CD14-positive monocyte (primary cell): ENCODE results near the gene ZNF275. TPM values are rescaled to one million over a fixed set of nuclear protein-coding genes. Genes with fewer than 3 reads are reported as not detected.

Source experiments
- DNase-seq, 3 donors: peaks; one replicate each; pipeline ENCODE4 v3.0.0-alpha.2; 2011 to 2022
- H2AFZ ChIP-seq: 2 replicates; pipeline ENCODE4 v1.6.0; 2012; ENCODE audit warnings: mild to moderate bottlenecking, low read depth, low read length, inconsistent platforms; ENCODE audit not compliant: insufficient read depth, poor library complexity, severe bottlenecking
- H3K27ac ChIP-seq, 2 donors: 1 replicate in 1 of 2; 2 replicates in 1 of 2; pipeline ENCODE4 v1.5.1; 2012 to 2013; ENCODE audit warnings: low read length in 2 of 2, control low read depth in 1 of 2, inconsistent platforms in 1 of 2, low read depth in 1 of 2, mild to moderate bottlenecking in 1 of 2
- H3K27me3 ChIP-seq, 2 donors: one replicate each; pipeline versions ENCODE4 v1.6.0 to v1.6.1; 2011 to 2013; ENCODE audit warnings: low read length in 2 of 2; ENCODE audit not compliant: control insufficient read depth in 2 of 2, insufficient read depth in 2 of 2
- H3K36me3 ChIP-seq, 2 donors: replicated peaks in 1 of 2; 1 replicate in 1 of 2; 2 replicates in 1 of 2; pipeline versions ENCODE4 v1.5.1 to v1.6.1; 2012 to 2013; ENCODE audit warnings: low read length in 2 of 2, control low read depth in 1 of 2, inconsistent platforms in 1 of 2, mild to moderate bottlenecking in 1 of 2; ENCODE audit not compliant: insufficient read depth in 2 of 2, control insufficient read depth in 1 of 2
- H3K4me1 ChIP-seq, 2 donors: 1 replicate in 1 of 2; 2 replicates in 1 of 2; pipeline versions ENCODE4 v1.5.1 to v1.6.1; 2012 to 2013; ENCODE audit warnings: low read length in 2 of 2, control low read depth in 1 of 2, inconsistent platforms in 1 of 2, mild to moderate bottlenecking in 1 of 2, moderate library complexity in 1 of 2; ENCODE audit not compliant: insufficient read depth in 2 of 2, control insufficient read depth in 1 of 2
- H3K4me2 ChIP-seq: replicated peaks from 2 replicates; pipeline ENCODE3; 2012; ENCODE audit warnings: low read length, moderate library complexity, mild to moderate bottlenecking; ENCODE audit not compliant: poor library complexity, severe bottlenecking; ENCODE audit errors: extremely low read depth
- H3K4me3 ChIP-seq, 3 experiments: fragments of 200-600 bp in 1 of 3; sonication (generic) in 1 of 3; replicated peaks in 1 of 3; 1 replicate in 2 of 3; 2 replicates in 1 of 3; pipeline ENCODE4 v1.5.1; 2011 to 2013; ENCODE audit warnings: low read length in 3 of 3, mild to moderate bottlenecking in 3 of 3, control low read depth in 2 of 3, low read depth in 2 of 3, inconsistent platforms in 1 of 3, moderate library complexity in 1 of 3
- H3K79me2 ChIP-seq: 2 replicates; pipeline ENCODE4 v1.6.0; 2012; ENCODE audit warnings: mild to moderate bottlenecking, control low read depth, inconsistent platforms, low read length, moderate library complexity; ENCODE audit not compliant: insufficient read depth
- H3K9ac ChIP-seq: 2 replicates; pipeline ENCODE4 v1.6.0; 2017; ENCODE audit warnings: low read length, mild to moderate bottlenecking; ENCODE audit not compliant: insufficient read depth, poor library complexity, severe bottlenecking
- H3K9me3 ChIP-seq, 2 donors: replicated peaks in 1 of 2; 1 replicate in 1 of 2; 2 replicates in 1 of 2; pipeline versions ENCODE4 v1.5.1 to v1.6.1; 2012 to 2013; ENCODE audit warnings: low read length in 2 of 2, control low read depth in 1 of 2; ENCODE audit not compliant: control insufficient read depth in 1 of 2, insufficient read depth in 1 of 2
- H4K20me1 ChIP-seq: 2 replicates; pipeline ENCODE4 v1.6.0; 2012; ENCODE audit warnings: mild to moderate bottlenecking, low read length, control low read depth, moderate library complexity; ENCODE audit not compliant: insufficient read depth
- H3K27ac Mint-ChIP-seq, 7 donors: one replicate each; pipeline ENCODE4 v1.8.0; 2020; ENCODE audit warnings: mild to moderate bottlenecking in 7 of 7, mixed read lengths in 7 of 7, moderate library complexity in 6 of 7, inconsistent platforms in 2 of 7
- H3K27me3 Mint-ChIP-seq, 3 donors: one replicate each; pipeline ENCODE4 v1.8.0; 2021 to 2022; ENCODE audit warnings: low read depth in 3 of 3, mild to moderate bottlenecking in 3 of 3, mixed read lengths in 3 of 3, moderate library complexity in 3 of 3, inconsistent platforms in 1 of 3
- H3K36me3 Mint-ChIP-seq, 2 donors: one replicate each; pipeline ENCODE4 v1.8.0; 2020; ENCODE audit warnings: mixed read lengths in 2 of 2, inconsistent platforms in 1 of 2, mild to moderate bottlenecking in 1 of 2
- H3K4me1 Mint-ChIP-seq: one replicate; pipeline ENCODE4 v1.8.0; 2020; ENCODE audit warnings: mild to moderate bottlenecking, mixed read lengths
- H3K4me3 Mint-ChIP-seq, 2 donors: one replicate each; pipeline ENCODE4 v1.8.0; 2020; ENCODE audit warnings: mild to moderate bottlenecking in 2 of 2, mixed read lengths in 2 of 2, moderate library complexity in 1 of 2
- H3K9me3 Mint-ChIP-seq, 7 donors: one replicate each; pipeline ENCODE4 v1.8.0; 2020 to 2022; ENCODE audit warnings: mixed read lengths in 7 of 7, mild to moderate bottlenecking in 6 of 7, moderate library complexity in 6 of 7, inconsistent platforms in 2 of 7
- WGBS: methylation state at CpG from one replicate; pipeline ENCODE4 v1.1.5; 2013; ENCODE audit warnings: missing lambda C conversion rate; ENCODE audit not compliant: insufficient coverage; 5-methylcytosine and 5-hydroxymethylcytosine counted together
- intact Hi-C, 2 donors: fragments of 100-400 bp; cut with micrococcal nuclease; formaldehyde crosslinking; loops; one replicate each; pipeline versions ENCODE4 v1.15.0 to v1.15.1; 2023
- polyA plus RNA-seq, 3 donors: library from polyadenylated mRNA; depleted of rRNA in 1 of 3; unstranded in 2 of 3; stranded (reverse) in 1 of 3; fragments of 300-500 nt in 2 of 3; fragments of >200 nt in 1 of 3; fragmentation: Illumina TruSeq in 2 of 3; gene quantifications; 1 replicate in 2 of 3; 2 replicates in 1 of 3; pipeline ENCODE4 v1.2.3, GENCODE V29; 2012 to 2021
- TF ChIP-seq, protein P1 (sequence below): fragments of 200-600 bp; IDR thresholded peaks from one replicate; pipeline ENCODE4 v1.8.0; 2022; ENCODE audit warnings: antibody characterized with exemption, mild to moderate bottlenecking

ZNF275 gene
- polyA plus RNA-seq, 3 donors: 1.0 to 4.7 (median 2.1) TPM

GRCh38 chrX:153379971-153380581 is 46.1 kb downstream of the ZNF275 start:
- no peaks in the 10 kb centered on the region for H4K20me1 ChIP-seq
- no peak overlapping the region for H3K4me3 ChIP-seq
- no peaks in the 10 kb centered on the region for H3K9me3 Mint-ChIP-seq
- no peak overlapping the region for H3K4me3 Mint-ChIP-seq
- no peaks in the 10 kb centered on the region for H3K36me3 ChIP-seq
- peaks cover 0 to 4% (median 1%) of the 10 kb centered on the region in 3 donors for H3K27me3 Mint-ChIP-seq
- H3K36me3 Mint-ChIP-seq: no peaks in the 10 kb centered on the region
- H3K9me3 ChIP-seq: peaks cover 0 to 13% of the 10 kb centered on the region in 2 donors
- H3K79me2 ChIP-seq: no peaks in the 10 kb centered on the region
- no peak overlapping the region for H3K9ac ChIP-seq
- no peak for DNase-seq
- intact Hi-C loops: no loop called here
- H3K4me1 Mint-ChIP-seq: no peaks in the 10 kb centered on the region
- H3K4me1 ChIP-seq: no peaks in the 10 kb centered on the region
- no peak overlapping the region for H2AFZ ChIP-seq
- no peak overlapping the region for H3K27ac ChIP-seq
- no peak overlapping the region for H3K4me2 ChIP-seq
- TF ChIP-seq, protein P1, sequence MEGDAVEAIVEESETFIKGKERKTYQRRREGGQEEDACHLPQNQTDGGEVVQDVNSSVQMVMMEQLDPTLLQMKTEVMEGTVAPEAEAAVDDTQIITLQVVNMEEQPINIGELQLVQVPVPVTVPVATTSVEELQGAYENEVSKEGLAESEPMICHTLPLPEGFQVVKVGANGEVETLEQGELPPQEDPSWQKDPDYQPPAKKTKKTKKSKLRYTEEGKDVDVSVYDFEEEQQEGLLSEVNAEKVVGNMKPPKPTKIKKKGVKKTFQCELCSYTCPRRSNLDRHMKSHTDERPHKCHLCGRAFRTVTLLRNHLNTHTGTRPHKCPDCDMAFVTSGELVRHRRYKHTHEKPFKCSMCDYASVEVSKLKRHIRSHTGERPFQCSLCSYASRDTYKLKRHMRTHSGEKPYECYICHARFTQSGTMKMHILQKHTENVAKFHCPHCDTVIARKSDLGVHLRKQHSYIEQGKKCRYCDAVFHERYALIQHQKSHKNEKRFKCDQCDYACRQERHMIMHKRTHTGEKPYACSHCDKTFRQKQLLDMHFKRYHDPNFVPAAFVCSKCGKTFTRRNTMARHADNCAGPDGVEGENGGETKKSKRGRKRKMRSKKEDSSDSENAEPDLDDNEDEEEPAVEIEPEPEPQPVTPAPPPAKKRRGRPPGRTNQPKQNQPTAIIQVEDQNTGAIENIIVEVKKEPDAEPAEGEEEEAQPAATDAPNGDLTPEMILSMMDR: no peak
- peak overlapping the region in 3 of 7 donors; percentile 16 to 41 (median 20) for H3K27ac Mint-ChIP-seq
- no peaks in the 10 kb centered on the region for H3K27me3 ChIP-seq
- WGBS: no CpG with 5 or more reads among the region's 13 CpGs

- Histone ChIP-seq H3K27me3 (no peaks in the 10 kb centered on the region), H3K9me3 (peaks cover 0 to 13% of the 10 kb centered on the region in 2 donors), H3K79me2 (no peaks in the 10 kb centered on the region), H3K4me2 (no peak overlapping the region), H3K36me3 (no peaks in the 10 kb centered on the region), H3K4me1 (no peaks in the 10 kb centered on the region), H2AFZ (no peak overlapping the region), H4K20me1 (no peaks in the 10 kb centered on the region), H3K27ac (no peak overlapping the region), H3K9ac (no peak overlapping the region), H3K4me3 (no peak overlapping the region)
- H3K4me3 Mint-ChIP-seq: no peak overlapping the region
- intact Hi-C loops: no loop called here
- no peaks in the 10 kb centered on the region for H3K4me1 Mint-ChIP-seq
- DNase-seq: no peak
- H3K27me3 Mint-ChIP-seq: peaks cover 0 to 4% (median under 1%) of the 10 kb centered on the region in 3 donors
- H3K9me3 Mint-ChIP-seq: no peaks in the 10 kb centered on the region
- TF ChIP-seq, protein P1: no peak
- peak overlapping the region in 1 of 7 donors; percentile 30 for H3K27ac Mint-ChIP-seq
- WGBS: 93% methylated on average over 3 of the region's 9 CpGs
- no peaks in the 10 kb centered on the region for H3K36me3 Mint-ChIP-seq
Observed at GRCh38 chrX:153380691-153381090, 46.7 kb downstream of the ZNF275 start.
